ENCODE data around the gene NAPEPLD. TPM values are rescaled to one million over a fixed set of nuclear protein-coding genes. Genes with fewer than 3 reads are reported as not detected.
"Not testable (repeated sequence)": the region's sequence is repeated elsewhere in the genome, so short reads cannot be mapped to it uniquely, and the experiment has no call there.

Gene NAPEPLD
- polyA plus RNA-seq, 1 donor from 2014 or later: 8.8 TPM

DNA sequence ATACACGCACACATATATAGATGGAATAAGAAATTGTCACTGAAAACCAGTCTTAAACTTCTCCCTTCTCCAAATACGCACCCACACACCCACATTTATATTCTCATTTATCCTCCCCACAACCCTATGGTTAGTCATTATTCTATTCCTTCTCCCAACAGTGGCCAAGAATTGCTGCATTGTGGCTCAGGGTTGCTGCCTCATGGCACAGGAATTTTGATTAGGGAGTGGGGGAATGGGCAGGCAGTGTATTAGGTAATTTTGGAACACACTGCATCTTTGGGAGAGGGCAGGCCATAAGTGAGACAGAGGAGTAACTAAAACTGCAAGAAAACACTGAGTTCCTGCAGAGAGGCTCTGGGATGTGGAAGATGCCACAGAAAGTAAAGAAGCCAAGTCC lies 35.7 kb downstream of the NAPEPLD start:
- H3K36me3 ChIP-seq (ENCODE audit: insufficient read depth, low read length): no peaks in the 10 kb centered on the region
- H3K27me3 ChIP-seq (ENCODE audit: insufficient read depth, low read depth, low read length): no peaks in the 10 kb centered on the region
- H3K79me2 ChIP-seq (replicated peaks; ENCODE audit: insufficient read depth, low read length): no peaks in the 10 kb centered on the region
- no peaks in the 10 kb centered on the region for H3F3A ChIP-seq (ENCODE audit: insufficient read depth, low read length, poor library complexity, severe bottlenecking)
- no peak overlapping the region for H2AFZ ChIP-seq (ENCODE audit: low read depth, low read length)
- no peaks in the 10 kb centered on the region for H3K9me2 ChIP-seq (ENCODE audit: insufficient read depth, low read length)
- TF ChIP-seq MXI1 (conservative IDR thresholded peaks at IDR 0.05; ENCODE audit: poor library complexity, severe bottlenecking) (no peak), RAD21 (conservative IDR thresholded peaks at IDR 0.05) (no peak), SMC3 (conservative IDR thresholded peaks at IDR 0.05; ENCODE audit: poor library complexity) (no peak), EZH2 (IDR thresholded peaks at IDR 0.05; ENCODE audit: borderline replicate concordance, insufficient read depth, low read length, poor library complexity, severe bottlenecking) (no peak), TAF1 (IDR thresholded peaks at IDR 0.05; ENCODE audit: low read depth) (no peak), POLR2AphosphoS5 (IDR thresholded peaks at IDR 0.05) (no peak), EP300 (conservative IDR thresholded peaks at IDR 0.05; ENCODE audit: poor library complexity, severe bottlenecking) (no peak)
- TF ChIP-seq, protein P1, sequence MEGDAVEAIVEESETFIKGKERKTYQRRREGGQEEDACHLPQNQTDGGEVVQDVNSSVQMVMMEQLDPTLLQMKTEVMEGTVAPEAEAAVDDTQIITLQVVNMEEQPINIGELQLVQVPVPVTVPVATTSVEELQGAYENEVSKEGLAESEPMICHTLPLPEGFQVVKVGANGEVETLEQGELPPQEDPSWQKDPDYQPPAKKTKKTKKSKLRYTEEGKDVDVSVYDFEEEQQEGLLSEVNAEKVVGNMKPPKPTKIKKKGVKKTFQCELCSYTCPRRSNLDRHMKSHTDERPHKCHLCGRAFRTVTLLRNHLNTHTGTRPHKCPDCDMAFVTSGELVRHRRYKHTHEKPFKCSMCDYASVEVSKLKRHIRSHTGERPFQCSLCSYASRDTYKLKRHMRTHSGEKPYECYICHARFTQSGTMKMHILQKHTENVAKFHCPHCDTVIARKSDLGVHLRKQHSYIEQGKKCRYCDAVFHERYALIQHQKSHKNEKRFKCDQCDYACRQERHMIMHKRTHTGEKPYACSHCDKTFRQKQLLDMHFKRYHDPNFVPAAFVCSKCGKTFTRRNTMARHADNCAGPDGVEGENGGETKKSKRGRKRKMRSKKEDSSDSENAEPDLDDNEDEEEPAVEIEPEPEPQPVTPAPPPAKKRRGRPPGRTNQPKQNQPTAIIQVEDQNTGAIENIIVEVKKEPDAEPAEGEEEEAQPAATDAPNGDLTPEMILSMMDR (IDR thresholded peaks at IDR 0.05; ENCODE audit: poor library complexity, severe bottlenecking): no peak
- TF ChIP-seq, protein P2, sequence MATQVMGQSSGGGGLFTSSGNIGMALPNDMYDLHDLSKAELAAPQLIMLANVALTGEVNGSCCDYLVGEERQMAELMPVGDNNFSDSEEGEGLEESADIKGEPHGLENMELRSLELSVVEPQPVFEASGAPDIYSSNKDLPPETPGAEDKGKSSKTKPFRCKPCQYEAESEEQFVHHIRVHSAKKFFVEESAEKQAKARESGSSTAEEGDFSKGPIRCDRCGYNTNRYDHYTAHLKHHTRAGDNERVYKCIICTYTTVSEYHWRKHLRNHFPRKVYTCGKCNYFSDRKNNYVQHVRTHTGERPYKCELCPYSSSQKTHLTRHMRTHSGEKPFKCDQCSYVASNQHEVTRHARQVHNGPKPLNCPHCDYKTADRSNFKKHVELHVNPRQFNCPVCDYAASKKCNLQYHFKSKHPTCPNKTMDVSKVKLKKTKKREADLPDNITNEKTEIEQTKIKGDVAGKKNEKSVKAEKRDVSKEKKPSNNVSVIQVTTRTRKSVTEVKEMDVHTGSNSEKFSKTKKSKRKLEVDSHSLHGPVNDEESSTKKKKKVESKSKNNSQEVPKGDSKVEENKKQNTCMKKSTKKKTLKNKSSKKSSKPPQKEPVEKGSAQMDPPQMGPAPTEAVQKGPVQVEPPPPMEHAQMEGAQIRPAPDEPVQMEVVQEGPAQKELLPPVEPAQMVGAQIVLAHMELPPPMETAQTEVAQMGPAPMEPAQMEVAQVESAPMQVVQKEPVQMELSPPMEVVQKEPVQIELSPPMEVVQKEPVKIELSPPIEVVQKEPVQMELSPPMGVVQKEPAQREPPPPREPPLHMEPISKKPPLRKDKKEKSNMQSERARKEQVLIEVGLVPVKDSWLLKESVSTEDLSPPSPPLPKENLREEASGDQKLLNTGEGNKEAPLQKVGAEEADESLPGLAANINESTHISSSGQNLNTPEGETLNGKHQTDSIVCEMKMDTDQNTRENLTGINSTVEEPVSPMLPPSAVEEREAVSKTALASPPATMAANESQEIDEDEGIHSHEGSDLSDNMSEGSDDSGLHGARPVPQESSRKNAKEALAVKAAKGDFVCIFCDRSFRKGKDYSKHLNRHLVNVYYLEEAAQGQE (IDR thresholded peaks at IDR 0.05; ENCODE audit: borderline replicate concordance): no peak
- no peak overlapping the region for H3K4me2 ChIP-seq (ENCODE audit: low read length)
- no peak overlapping the region for H3K27ac ChIP-seq (ENCODE audit: low read length)
- no peaks in the 10 kb centered on the region for H4K20me1 ChIP-seq (ENCODE audit: insufficient read depth)
- no peak overlapping the region for H3K9ac ChIP-seq (ENCODE audit: low read length)
- no peaks in the 10 kb centered on the region for H3K9me3 ChIP-seq (ENCODE audit: low read length)
- H3K4me3 ChIP-seq (ENCODE audit: low read length): no peak overlapping the region

DNA sequence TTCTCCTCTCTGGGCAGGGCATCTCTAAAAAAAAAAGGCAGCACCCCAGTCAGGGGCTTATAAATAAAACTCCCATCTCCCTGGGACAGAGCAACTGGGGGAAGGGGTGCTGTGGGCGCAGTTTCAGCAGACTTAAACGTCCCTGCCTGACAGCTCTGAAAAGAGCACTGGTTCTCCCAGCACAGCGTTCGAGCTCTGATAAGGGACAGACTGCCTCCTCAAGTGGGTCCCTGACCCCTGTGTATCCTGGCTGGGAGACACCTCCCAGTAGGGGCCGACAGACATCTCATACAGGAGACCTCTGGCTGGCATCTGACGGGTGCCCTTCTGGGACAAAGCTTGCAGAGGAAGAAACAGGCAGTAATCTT lies 42.2 kb downstream of the NAPEPLD start:
- H4K20me1 ChIP-seq (ENCODE audit: insufficient read depth); H3F3A ChIP-seq (ENCODE audit: insufficient read depth, low read length, poor library complexity, severe bottlenecking); H3K4me3 ChIP-seq (ENCODE audit: low read length); H3K4me2 ChIP-seq (ENCODE audit: low read length); H3K9me3 ChIP-seq (ENCODE audit: low read length); H3K27ac ChIP-seq (ENCODE audit: low read length); H2AFZ ChIP-seq (ENCODE audit: low read depth, low read length); H3K36me3 ChIP-seq (ENCODE audit: insufficient read depth, low read length); H3K9me2 ChIP-seq (ENCODE audit: insufficient read depth, low read length); H3K27me3 ChIP-seq (ENCODE audit: insufficient read depth, low read depth, low read length); H3K9ac ChIP-seq (ENCODE audit: low read length); H3K79me2 ChIP-seq (replicated peaks; ENCODE audit: insufficient read depth, low read length): not testable (repeated sequence)
